Measurements from ENCODE around the gene BGLAP.

Gene BGLAP

GRCh38 chr1:156226782-156227181, 15.2 kb upstream of the BGLAP start:
- no peaks in the 10 kb centered on the region for H3K9me3 ChIP-seq (ENCODE audit: control insufficient read depth, insufficient read depth, low read depth, low read length)
- ChIA-PET CTCF (interaction anchor here (1.2 to 8.7 kb wide), 8 partner anchors 11 to 135 kb away, joined by 4 to 210 read pairs (median 24); partner anchors contain the start of gene PMF1), POLR2A (no interaction called here)
- no peaks in the 10 kb centered on the region for H3K4me1 ChIP-seq (ENCODE audit: control insufficient read depth, insufficient read depth, low read length)
- H3K27ac ChIP-seq (ENCODE audit: extremely low read depth, low read depth, low read length), result no peak overlapping the region
- TF ChIP-seq KLF1 (tag by site-specific recombination; IDR thresholded peaks at IDR 0.05), result no peak
- TF ChIP-seq PATZ1 (tag by site-specific recombination; IDR thresholded peaks at IDR 0.05), result no peak
- TF ChIP-seq ZNF621 (tag by site-specific recombination; IDR thresholded peaks at IDR 0.05), result no peak
- no peak for TF ChIP-seq ZNF610 (tag by site-specific recombination; IDR thresholded peaks at IDR 0.05; ENCODE audit: borderline replicate concordance)
- TF ChIP-seq ZNF560 (tag by site-specific recombination; IDR thresholded peaks at IDR 0.05; ENCODE audit: borderline replicate concordance), result no peak
- no peak for TF ChIP-seq ELK4 (IDR thresholded peaks at IDR 0.05; ENCODE audit: borderline replicate concordance, low read depth, low read length)
- TF ChIP-seq ZBTB17 (tag by site-specific recombination; IDR thresholded peaks at IDR 0.05), result no peak
- no peak for TF ChIP-seq ZNF2 (tag by site-specific recombination; IDR thresholded peaks at IDR 0.05)
- no peak for TF ChIP-seq ZNF112 (tag by site-specific recombination; IDR thresholded peaks at IDR 0.05)
- no peak for TF ChIP-seq ZNF623 (tag by site-specific recombination; IDR thresholded peaks at IDR 0.05)
- peaks cover 4 to 30% of the 10 kb centered on the region in 2 experiments for H3K36me3 ChIP-seq (ENCODE audit: control insufficient read depth in 2 of 2, insufficient read depth in 1 of 2, low read length in 2 of 2)
- no peak overlapping the region for H3K4me3 ChIP-seq (ENCODE audit: low read depth, low read length)

- Histone ChIP-seq H3K9me3 (ENCODE audit: control insufficient read depth, insufficient read depth, low read depth, low read length) (no peaks in the 10 kb centered on the region), H3K36me3 (ENCODE audit: control insufficient read depth in 2 of 2, insufficient read depth in 1 of 2, low read length in 2 of 2) (peaks cover 4 to 18% of the 10 kb centered on the region in 2 experiments), H3K4me1 (ENCODE audit: control insufficient read depth, insufficient read depth, low read length) (no peaks in the 10 kb centered on the region), H3K4me3 (ENCODE audit: low read depth, low read length) (no peak overlapping the region), H3K27ac (ENCODE audit: extremely low read depth, low read depth, low read length) (no peak overlapping the region)
- no peak for TF ChIP-seq AEBP2 (tag by site-specific recombination; IDR thresholded peaks at IDR 0.05; ENCODE audit: borderline replicate concordance)
- no peak for TF ChIP-seq ZNF133 (tag by site-specific recombination; IDR thresholded peaks at IDR 0.05)
- no peak for TF ChIP-seq ZBTB6 (tag by site-specific recombination; IDR thresholded peaks at IDR 0.05)
- no peak for TF ChIP-seq ZSCAN23 (tag by site-specific recombination; IDR thresholded peaks at IDR 0.05)
- TF ChIP-seq ZNF280C (tag by site-specific recombination; IDR thresholded peaks at IDR 0.05), result no peak
- no peak for TF ChIP-seq YY2 (tag by site-specific recombination; IDR thresholded peaks at IDR 0.05)
- no peak for TF ChIP-seq ZNF558 (tag by site-specific recombination; IDR thresholded peaks at IDR 0.05)
- TF ChIP-seq ZSCAN4 (tag by site-specific recombination; IDR thresholded peaks at IDR 0.05), result no peak
- no peak for TF ChIP-seq ELK4 (IDR thresholded peaks at IDR 0.05; ENCODE audit: borderline replicate concordance, low read depth, low read length)
- TF ChIP-seq MEIS1 (CRISPR knock-in tag; IDR thresholded peaks at IDR 0.05; ENCODE audit: borderline replicate concordance), result no peak
- no peak for TF ChIP-seq ZNF664 (tag by site-specific recombination; IDR thresholded peaks at IDR 0.05)
- CTCF ChIA-PET, result interaction anchor here (1.0 to 8.7 kb wide), 3 partner anchors 74 to 136 kb away, joined by 3 to 210 read pairs (median 4); no protein-coding TSS in a partner anchor
- POLR2A ChIA-PET, result interaction anchor here (0.9 kb wide), 1 partner anchor 35 kb away, joined by 3 read pairs; the partner anchor contains the start of gene SLC25A44
These were observed 13.5 kb upstream of the BGLAP start for GRCh38 chr1:156228501-156228900.

Measured in HEK293 (cell line).